Ascending aorta (tissue), 2 donors: Measurements from ENCODE around the gene GRK1. TPM values are rescaled to one million over a fixed set of nuclear protein-coding genes. Genes with fewer than 3 reads are reported as not detected.

Experiments used
- DNase-seq, 2 donors: peaks; one replicate each; pipeline ENCODE4 v3.0.0-alpha.2; 2019; ENCODE audit warnings: low spot score in 2 of 2
- H3K27ac ChIP-seq, 2 donors: fragments of 200-600 bp; sonication (generic); one replicate each; pipeline ENCODE4 v1.5.1; 2016 to 2017; ENCODE audit warnings: mild to moderate bottlenecking in 1 of 2
- H3K27me3 ChIP-seq: fragments of 200-600 bp; sonication (generic); one replicate; pipeline ENCODE4 v1.5.1; 2017
- H3K36me3 ChIP-seq, 2 donors: fragments of 200-600 bp; sonication (generic); one replicate each; pipeline ENCODE4 v1.5.1; 2016
- H3K4me1 ChIP-seq, 2 donors: fragments of 200-600 bp; sonication (generic); one replicate each; pipeline ENCODE4 v1.5.1; 2016 to 2017; ENCODE audit warnings: mild to moderate bottlenecking in 1 of 2
- H3K4me3 ChIP-seq, 2 donors: fragments of 200-600 bp; sonication (generic); one replicate each; pipeline ENCODE4 v1.5.1; 2016 to 2017; ENCODE audit warnings: mild to moderate bottlenecking in 1 of 2
- H3K9me3 ChIP-seq, 2 donors: fragments of 200-600 bp; sonication (generic); one replicate each; pipeline ENCODE4 v1.5.1; 2016
- intact Hi-C: fragments of 100-400 bp; cut with DNase I; formaldehyde crosslinking; loops from one replicate; pipeline ENCODE4 v1.15.1; 2023
- total RNA-seq: library from RNA; depleted of rRNA; stranded (reverse); fragments of >200 nt; gene quantifications from one replicate; pipeline ENCODE4 v1.1.0, GENCODE V29; 2016
- TF ChIP-seq, protein P1 (sequence below), 3 experiments: fragments of 200-600 bp in 2 of 3; fragments of 450-650 bp in 1 of 3; sonication (generic) in 2 of 3; IDR thresholded peaks; one replicate each; pipeline ENCODE4 v1.5.1; 2016 to 2019; ENCODE audit warnings: antibody characterized with exemption in 3 of 3, mild to moderate bottlenecking in 1 of 3, moderate library complexity in 1 of 3

GRK1 gene
- total RNA-seq, 1 donor from 2014 or later, result not detected

DNA sequence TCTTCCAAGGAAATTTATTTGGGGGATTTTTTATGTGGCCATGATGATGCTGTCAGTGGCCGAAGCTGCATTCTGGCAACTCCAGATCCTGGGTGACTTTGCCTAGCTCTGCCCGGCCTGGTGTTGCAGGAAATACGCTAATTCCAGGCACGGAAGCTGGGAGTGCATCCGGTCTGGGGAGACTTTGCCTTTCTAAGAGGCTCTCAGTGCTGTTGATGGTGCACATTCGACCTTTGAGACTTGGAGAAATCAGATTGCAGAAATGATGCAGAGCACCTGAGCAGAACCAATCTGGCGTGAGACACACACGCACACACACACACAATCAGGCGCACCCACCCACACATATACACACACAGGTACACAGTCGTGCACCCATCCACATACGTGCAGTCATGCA, 86.2 kb downstream of the GRK1 start:
- DNase-seq, result no peak
- Histone ChIP-seq H3K4me3 (no peak overlapping the region), H3K4me1 (peaks cover 0 to 2% of the 10 kb centered on the region in 2 donors), H3K9me3 (no peaks in the 10 kb centered on the region), H3K27ac (no peak overlapping the region), H3K27me3 (no peaks in the 10 kb centered on the region), H3K36me3 (no peaks in the 10 kb centered on the region)
- intact Hi-C loops, result no loop called here
- TF ChIP-seq, protein P1, sequence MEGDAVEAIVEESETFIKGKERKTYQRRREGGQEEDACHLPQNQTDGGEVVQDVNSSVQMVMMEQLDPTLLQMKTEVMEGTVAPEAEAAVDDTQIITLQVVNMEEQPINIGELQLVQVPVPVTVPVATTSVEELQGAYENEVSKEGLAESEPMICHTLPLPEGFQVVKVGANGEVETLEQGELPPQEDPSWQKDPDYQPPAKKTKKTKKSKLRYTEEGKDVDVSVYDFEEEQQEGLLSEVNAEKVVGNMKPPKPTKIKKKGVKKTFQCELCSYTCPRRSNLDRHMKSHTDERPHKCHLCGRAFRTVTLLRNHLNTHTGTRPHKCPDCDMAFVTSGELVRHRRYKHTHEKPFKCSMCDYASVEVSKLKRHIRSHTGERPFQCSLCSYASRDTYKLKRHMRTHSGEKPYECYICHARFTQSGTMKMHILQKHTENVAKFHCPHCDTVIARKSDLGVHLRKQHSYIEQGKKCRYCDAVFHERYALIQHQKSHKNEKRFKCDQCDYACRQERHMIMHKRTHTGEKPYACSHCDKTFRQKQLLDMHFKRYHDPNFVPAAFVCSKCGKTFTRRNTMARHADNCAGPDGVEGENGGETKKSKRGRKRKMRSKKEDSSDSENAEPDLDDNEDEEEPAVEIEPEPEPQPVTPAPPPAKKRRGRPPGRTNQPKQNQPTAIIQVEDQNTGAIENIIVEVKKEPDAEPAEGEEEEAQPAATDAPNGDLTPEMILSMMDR (IDR thresholded peaks at IDR 0.05), result no peak

GRCh38 chr13:113754242-113754641, 87.2 kb downstream of the GRK1 start:
- TF ChIP-seq, protein P1 (IDR thresholded peaks at IDR 0.05), result no peak
- no peak for DNase-seq
- H3K27ac ChIP-seq, result no peak overlapping the region
- H3K9me3 ChIP-seq, result no peaks in the 10 kb centered on the region
- no peak overlapping the region for H3K4me3 ChIP-seq
- peaks cover 0 to 6% of the 10 kb centered on the region in 2 donors for H3K4me1 ChIP-seq
- H3K27me3 ChIP-seq, result no peaks in the 10 kb centered on the region
- no peaks in the 10 kb centered on the region for H3K36me3 ChIP-seq
- intact Hi-C loops, result no loop called here

- TF ChIP-seq, protein P1 (IDR thresholded peaks at IDR 0.05), result no peak
- no peaks in the 10 kb centered on the region for H3K36me3 ChIP-seq
- intact Hi-C loops, result no loop called here
- no peaks in the 10 kb centered on the region for H3K9me3 ChIP-seq
- no peaks in the 10 kb centered on the region for H3K27me3 ChIP-seq
- DNase-seq, result no peak
- H3K4me1 ChIP-seq, result peaks cover 0 to 6% of the 10 kb centered on the region in 2 donors
- no peak overlapping the region for H3K4me3 ChIP-seq
- no peak overlapping the region for H3K27ac ChIP-seq
Measured at GRCh38 chr13:113754691-113755090, 87.7 kb downstream of the GRK1 start.

DNA sequence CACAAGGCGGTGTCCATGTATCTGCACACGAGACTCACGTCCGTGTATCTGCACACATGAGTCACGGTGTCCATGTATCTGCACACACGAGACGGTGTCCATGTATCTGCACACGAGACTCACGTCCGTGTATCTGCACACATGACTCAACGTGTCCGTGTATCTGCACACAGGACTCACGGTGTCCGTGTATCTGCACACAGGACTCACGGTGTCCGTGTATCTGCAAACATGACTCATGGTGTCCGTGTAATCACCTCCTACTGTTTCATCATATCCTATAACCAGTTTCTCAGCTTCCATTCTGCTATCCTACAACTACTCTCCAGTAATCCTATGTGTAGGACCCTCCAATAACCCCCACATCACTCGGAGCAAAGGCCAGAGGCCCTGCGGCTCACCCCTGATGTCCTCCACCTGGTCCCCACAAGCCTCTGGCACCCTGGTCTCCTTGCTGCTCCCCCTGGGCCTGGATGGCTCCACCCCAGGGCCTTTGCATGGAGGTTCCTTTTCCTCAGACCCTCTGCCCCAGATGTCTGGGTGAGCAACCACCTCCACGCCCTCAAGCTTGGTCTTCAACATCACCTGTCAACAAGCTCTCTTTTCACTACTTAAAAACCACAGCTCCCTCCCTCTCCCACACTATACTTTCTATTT, 89.5 kb downstream of the GRK1 start:
- Histone ChIP-seq H3K36me3 (no peaks in the 10 kb centered on the region), H3K4me3 (no peak overlapping the region), H3K9me3 (no peaks in the 10 kb centered on the region), H3K27me3 (no peaks in the 10 kb centered on the region), H3K27ac (no peak overlapping the region), H3K4me1 (peaks cover 0 to 6% of the 10 kb centered on the region in 2 donors)
- DNase-seq, result no peak
- TF ChIP-seq, protein P1 (IDR thresholded peaks at IDR 0.05), result no peak
- intact Hi-C loops, result no loop called here

DNA sequence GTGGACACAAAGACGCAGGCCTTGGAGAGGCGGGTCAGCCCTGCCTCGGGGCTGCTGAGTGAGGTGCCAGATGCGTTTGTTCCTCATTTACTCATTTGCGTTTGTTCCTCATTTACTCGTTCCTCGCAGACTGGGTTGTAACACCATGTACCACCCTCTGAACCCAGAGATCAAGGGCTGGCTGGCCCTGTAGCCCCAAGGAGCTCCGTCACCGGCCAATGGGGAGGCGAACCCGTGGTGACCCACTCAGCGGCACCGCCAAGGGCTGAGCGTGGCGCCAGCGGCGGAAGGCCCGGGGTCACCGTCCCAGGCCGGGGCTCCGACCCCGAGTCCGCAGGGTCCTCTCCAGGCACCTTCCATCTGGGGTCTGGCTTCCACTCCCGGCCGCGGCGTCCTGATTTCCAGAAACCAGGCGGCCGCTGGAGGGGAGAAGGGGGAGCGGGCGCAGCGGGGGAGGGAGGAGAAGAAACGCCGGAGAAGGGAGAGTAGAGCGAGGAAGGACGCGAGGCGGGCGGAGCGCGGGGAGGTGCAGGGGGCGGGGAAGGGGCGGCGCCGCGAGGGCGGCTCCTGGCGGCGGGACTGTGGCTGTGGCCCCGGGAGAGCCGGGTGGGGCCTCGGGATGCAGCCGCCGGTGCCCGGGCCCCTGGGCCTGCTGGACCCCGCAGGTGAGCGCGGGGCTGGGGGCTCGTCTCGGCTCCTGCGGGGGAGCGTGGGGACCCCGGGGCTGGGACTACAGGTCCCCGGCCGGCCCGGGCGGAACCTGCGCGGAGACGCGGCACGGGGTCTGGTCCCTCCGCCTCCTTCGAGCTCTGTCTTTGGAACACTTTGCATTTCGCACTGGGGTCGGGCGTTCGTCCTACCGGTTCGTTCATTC, 91.9 kb downstream of the GRK1 start, which contains the start of gene TMEM255B:
Gene TMEM255B (plus strand): TSS at position 576 of the 874 bp plus-strand sequence. CDS start 44 bp downstream, at position 620.
- peak within 1 kb of the TSS; percentile 63 to 79 for H3K27ac ChIP-seq
- no peaks in the 10 kb centered on the region for H3K36me3 ChIP-seq
- intact Hi-C loops, result no loop called here
- no peaks in the 10 kb centered on the region for H3K27me3 ChIP-seq
- H3K4me3 ChIP-seq, result peak within 1 kb of the TSS; percentile 76 to 87
- peaks cover 0 to 6% of the 10 kb centered on the region in 2 donors for H3K4me1 ChIP-seq
- peak; percentile 33 to 92 for DNase-seq
- no peaks in the 10 kb centered on the region for H3K9me3 ChIP-seq
- TF ChIP-seq, protein P1 (IDR thresholded peaks at IDR 0.05), result peak; percentile 20 to 40 (median 29)
